Endometrial microvascular endothelial cells (primary cell): ENCODE results near the gene LPP. TPM values are rescaled to one million over a fixed set of nuclear protein-coding genes. Genes with fewer than 3 reads are reported as not detected.
"Not testable (repeated sequence)": the region's sequence is repeated elsewhere in the genome, so short reads cannot be mapped to it uniquely, and the experiment has no call there.

Source experiments
- in situ Hi-C: cut with HindIII; loops from 2 replicates; pipeline ENCODE4 v1.10.0; 2017; ENCODE audit warnings: low sequenced_read_pairs, low pct_unique_long_range_greater_than_20kb; ENCODE audit errors: inconsistent ontology term
- total RNA-seq: library from RNA; depleted of rRNA; stranded (reverse); fragments of >200 nt; gene quantifications from one replicate; pipeline ENCODE4 v1.2.3, GENCODE V29; 2015; ENCODE audit errors: inconsistent ontology term

Gene LPP
- total RNA-seq, 1 donor from 2014 or later, result 43.2 TPM

DNA sequence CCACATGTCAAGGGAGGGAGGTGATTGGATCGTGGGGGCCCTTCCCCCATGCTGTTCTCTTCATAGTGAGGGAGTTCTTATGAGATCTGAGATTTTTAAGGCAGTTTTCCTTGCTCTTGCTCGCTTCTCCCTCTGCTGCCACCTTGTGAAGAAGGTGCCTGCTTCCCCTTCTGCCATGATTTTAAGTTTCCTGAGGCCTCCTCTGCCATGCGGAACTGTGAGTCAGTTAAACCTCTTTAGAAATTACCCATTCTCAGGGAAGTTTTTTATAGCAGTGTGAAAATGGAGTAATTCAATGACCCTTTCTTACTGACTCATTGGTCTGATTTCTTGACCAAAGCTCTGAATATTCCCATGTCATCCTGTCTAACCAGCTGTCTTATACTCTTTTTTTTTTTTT, 533.4 kb downstream of the LPP start:
- in situ Hi-C loops, result no loop called here

DNA sequence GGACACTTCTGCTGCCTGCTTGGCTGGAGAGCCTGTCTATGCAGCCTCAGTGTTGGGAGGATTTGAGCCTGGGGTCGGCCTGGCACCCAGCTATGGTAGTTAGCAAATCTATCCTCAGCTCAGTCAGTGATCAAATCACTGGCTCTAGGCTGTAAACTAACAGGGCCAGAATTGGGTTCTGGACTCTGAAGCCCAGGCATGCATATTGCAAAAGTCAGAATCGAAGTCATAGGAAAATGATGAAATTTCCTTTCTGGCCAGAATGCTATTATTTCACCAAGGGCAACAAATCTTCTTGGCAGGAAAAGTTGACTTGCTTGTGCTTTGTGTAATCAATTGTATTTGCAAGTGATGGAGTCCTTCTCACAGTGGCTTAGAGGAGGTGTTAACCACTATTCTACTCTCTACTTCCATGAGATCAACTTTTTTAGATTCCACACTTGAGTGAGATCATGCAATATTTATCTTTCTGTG, 535.2 kb downstream of the LPP start:
- in situ Hi-C loops, result no loop called here

DNA sequence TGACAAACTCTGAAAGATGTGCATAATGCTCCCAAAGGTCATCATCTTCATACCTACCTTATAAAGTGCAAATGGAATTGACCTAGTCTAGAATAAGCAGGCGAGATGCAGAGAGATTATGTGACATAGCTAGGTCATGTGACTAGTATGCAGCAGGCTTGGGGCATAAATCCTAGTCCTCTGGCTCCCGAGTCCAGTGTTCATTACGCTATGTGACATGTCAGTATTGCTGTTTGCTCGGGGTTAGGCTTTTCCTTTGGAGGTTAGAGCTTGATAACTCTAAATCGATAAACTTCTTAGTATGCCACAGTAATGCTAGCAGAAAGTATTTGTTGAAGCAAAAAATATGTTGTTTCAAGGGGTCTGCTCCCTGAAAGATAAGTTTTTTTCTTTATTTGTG, 536.1 kb downstream of the LPP start:
- in situ Hi-C loops, result no loop called here

DNA sequence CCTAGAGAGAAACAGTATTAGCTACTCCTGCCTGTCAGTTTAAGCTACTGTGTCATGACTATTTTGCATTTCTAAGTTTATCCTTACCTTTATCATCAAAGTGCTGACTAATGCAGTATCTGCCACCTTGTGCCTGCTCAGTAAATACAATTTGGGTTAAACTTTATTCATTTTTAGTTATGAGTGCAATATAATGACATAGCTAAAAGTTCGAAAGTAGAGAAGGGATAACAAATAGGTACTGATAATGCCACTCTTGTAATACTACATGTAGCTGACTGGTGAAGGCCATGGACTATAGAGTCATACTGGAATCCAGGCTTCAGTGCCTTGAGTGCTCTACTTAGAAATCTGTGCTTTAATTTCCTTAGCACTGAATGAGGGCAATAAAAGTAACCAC, 537.0 kb downstream of the LPP start:
- in situ Hi-C loops, result no loop called here

GRCh38 chr3:188691665-188692064, 537.7 kb downstream of the LPP start:
- in situ Hi-C loops, result no loop called here

DNA sequence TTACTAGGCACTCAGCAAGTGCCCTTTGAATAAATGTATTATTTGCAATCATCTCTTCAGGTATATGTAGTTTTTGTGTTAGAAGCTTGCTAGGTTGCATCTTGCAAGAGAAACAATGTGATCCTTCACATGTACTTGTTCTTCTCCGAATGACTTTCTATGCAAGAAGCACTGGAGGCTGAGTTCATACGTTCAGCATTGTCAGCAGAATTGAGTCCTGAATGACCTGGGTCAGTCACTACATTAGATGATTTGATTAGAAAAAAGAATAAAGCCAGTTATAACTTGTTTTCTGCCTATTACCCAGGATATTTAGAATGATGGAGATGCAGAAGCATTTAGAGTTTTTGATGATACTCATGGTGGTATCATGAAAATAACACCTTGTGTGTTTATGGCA, 538.7 kb downstream of the LPP start:
- in situ Hi-C loops, result no loop called here

DNA sequence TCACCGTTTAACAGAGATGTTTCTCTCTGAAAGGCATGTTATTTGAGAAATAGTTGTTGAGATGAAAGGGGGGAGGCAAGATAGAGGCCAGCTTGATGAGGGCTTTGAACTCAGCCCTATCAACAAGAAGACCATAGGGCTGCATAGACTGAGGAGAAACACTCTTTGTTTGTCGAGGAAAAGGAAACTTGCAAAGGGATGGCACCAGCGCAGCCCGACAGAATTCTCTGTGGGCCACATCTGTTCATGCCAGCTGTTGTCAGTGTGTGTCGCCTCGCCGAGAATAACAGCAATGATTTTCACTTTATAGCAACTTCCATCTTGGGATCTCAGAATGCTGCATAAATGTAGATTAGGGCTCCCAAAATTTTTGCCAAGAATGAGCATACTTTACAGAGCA, 539.5 kb downstream of the LPP start:
- in situ Hi-C loops, result no loop called here

GRCh38 chr3:188695241-188695640, 541.3 kb downstream of the LPP start:
- in situ Hi-C loops, result no loop called here

GRCh38 chr3:188697127-188697526, 543.2 kb downstream of the LPP start:
- in situ Hi-C loops, result no loop called here

GRCh38 chr3:188698436-188698835, 544.5 kb downstream of the LPP start:
- in situ Hi-C loops, result no loop called here

DNA sequence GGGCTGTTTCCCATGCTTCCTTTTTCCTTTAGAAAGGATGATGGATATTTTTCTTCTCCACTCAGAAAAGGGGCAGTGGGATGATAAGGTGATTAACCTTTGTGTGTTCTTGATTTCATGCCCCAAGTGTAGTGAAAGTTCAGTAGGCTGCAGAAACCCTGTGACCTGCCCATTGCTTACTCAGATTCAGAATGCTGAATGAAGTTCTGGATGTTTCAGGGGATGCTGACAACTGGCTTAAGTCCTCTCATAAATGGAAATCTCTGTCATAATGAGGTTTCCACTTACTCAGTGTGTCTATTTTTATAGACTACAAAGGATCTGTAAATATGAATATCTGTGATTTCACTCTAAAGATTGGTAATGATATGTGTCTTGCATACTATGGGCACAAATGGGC, 546.5 kb downstream of the LPP start:
- in situ Hi-C loops, result no loop called here

- in situ Hi-C loops, result no loop called here
Measured at GRCh38 chr3:188700918-188701317, 547.0 kb downstream of the LPP start.

DNA sequence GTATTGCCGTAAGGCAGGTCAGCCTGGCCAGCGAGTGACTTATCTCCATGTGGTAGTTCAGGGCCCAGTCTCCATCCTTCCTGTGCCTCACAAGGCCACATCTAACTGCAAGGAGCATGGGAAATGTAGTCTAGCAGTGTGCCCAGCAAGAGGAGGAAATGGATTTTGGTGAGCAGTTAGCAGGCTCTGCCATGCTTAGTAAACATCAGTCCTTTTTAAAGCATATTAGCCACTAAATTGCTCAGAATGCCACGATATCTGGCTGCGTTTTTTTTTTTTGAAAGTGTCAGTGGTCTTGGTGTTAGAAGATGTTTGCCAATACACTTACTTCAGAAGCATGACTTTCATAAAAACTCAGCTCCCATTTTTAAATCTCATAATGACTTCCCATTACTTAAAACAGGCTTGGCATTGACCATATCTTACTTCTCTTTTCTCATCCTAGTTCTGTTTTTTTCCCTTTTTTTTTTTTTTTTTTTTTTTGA, 547.6 kb downstream of the LPP start:
- in situ Hi-C loops, result no loop called here

- in situ Hi-C loops, result not testable (repeated sequence)
Measured at GRCh38 chr3:188702028-188702427, 548.1 kb downstream of the LPP start.

GRCh38 chr3:188706176-188706575, 552.2 kb downstream of the LPP start:
- in situ Hi-C loops, result no loop called here

GRCh38 chr3:188706599-188706998, 552.6 kb downstream of the LPP start:
- in situ Hi-C loops, result no loop called here

- in situ Hi-C loops, result no loop called here
Measured at GRCh38 chr3:188707381-188708288, 553.7 kb downstream of the LPP start.

- in situ Hi-C loops, result no loop called here
Measured at GRCh38 chr3:188711881-188712247, 557.9 kb downstream of the LPP start.

GRCh38 chr3:188712248-188712924, 558.4 kb downstream of the LPP start:
- in situ Hi-C loops, result no loop called here

GRCh38 chr3:188712991-188713390, 559.0 kb downstream of the LPP start:
- in situ Hi-C loops, result no loop called here
